OCI-LY7 (cell line): ENCODE results near the gene SIGLEC7. TPM values are rescaled to one million over a fixed set of nuclear protein-coding genes. Genes with fewer than 3 reads are reported as not detected.

Source experiments
- BruUV-seq: library from RNA; stranded (reverse); fragments of 400-500 nt; replicated peaks from 2 replicates; lab custom pipeline; 2021; lab: Mats Ljungman, UMichigan
- CTCF ChIA-PET: fragments of 300-600 bp; sonication (Branson Sonifier 250); formaldehyde crosslinking; loops from one replicate; lab custom pipeline; 2022; ENCODE audit warnings: antibody characterized with exemption; ENCODE audit not compliant: unreplicated experiment; lab: Charles Lee
- POLR2A ChIA-PET: fragments of 300-600 bp; sonication (Branson Sonifier 250); formaldehyde crosslinking; loops from one replicate; lab custom pipeline; 2022; ENCODE audit warnings: antibody characterized with exemption; lab: Charles Lee
- DNase-seq: peaks from one replicate; pipeline ENCODE4 v3.0.0-alpha.2; 2015; ENCODE audit warnings: low spot score
- H2AFZ ChIP-seq: fragments of 200-600 bp; sonication (generic), shearing (Covaris generic); 2 replicates; pipeline ENCODE4 v1.6.1; 2014; ENCODE audit warnings: mild to moderate bottlenecking, antibody characterized with exemption, low read length, moderate library complexity
- H3K27ac ChIP-seq: fragments of 200-600 bp; sonication (generic); 2 replicates; pipeline ENCODE4 v1.5.1; 2014; ENCODE audit warnings: mixed run types, low read depth, mild to moderate bottlenecking, moderate library complexity, low read length, inconsistent platforms; ENCODE audit not compliant: poor library complexity, severe bottlenecking
- H3K36me3 ChIP-seq: fragments of 200-600 bp; sonication (generic); 2 replicates; pipeline ENCODE4 v1.6.1; 2014; ENCODE audit warnings: mild to moderate bottlenecking, antibody characterized with exemption, low read length, moderate library complexity, mixed read lengths; ENCODE audit not compliant: insufficient read depth
- H3K4me1 ChIP-seq: fragments of 200-600 bp; sonication (generic); 2 replicates; pipeline ENCODE4 v1.5.1; 2014; ENCODE audit warnings: mild to moderate bottlenecking, low read length; ENCODE audit not compliant: insufficient read depth, poor library complexity, severe bottlenecking
- H3K4me2 ChIP-seq: fragments of 200-600 bp; sonication (generic); 2 replicates; pipeline ENCODE4 v1.6.1; 2014; ENCODE audit warnings: mild to moderate bottlenecking, low read length
- H3K4me3 ChIP-seq: fragments of 200-600 bp; sonication (generic); 2 replicates; pipeline ENCODE4 v1.5.1; 2014; ENCODE audit warnings: mild to moderate bottlenecking, low read depth, low read length; ENCODE audit not compliant: poor library complexity, severe bottlenecking
- H3K79me2 ChIP-seq: fragments of 200-600 bp; sonication (generic); 2 replicates; pipeline ENCODE4 v1.6.1; 2016; ENCODE audit warnings: low read depth, mild to moderate bottlenecking, low read length, moderate library complexity, mixed read lengths; ENCODE audit not compliant: insufficient read depth
- H3K9me2 ChIP-seq: fragments of 200-600 bp; sonication (generic); 2 replicates; pipeline ENCODE4 v1.6.1; 2016; ENCODE audit warnings: mild to moderate bottlenecking, low read length, mixed read lengths; ENCODE audit not compliant: insufficient read depth
- H3K9me3 ChIP-seq: fragments of 200-600 bp; sonication (generic); 2 replicates; pipeline ENCODE4 v1.6.1; 2014; ENCODE audit warnings: mild to moderate bottlenecking, mixed run types, low read length, mixed read lengths
- H4K20me1 ChIP-seq: fragments of 200-600 bp; sonication (generic); 2 replicates; pipeline ENCODE4 v1.6.1; 2014; ENCODE audit warnings: mild to moderate bottlenecking, antibody characterized with exemption, low read length, moderate library complexity, mixed read lengths; ENCODE audit not compliant: insufficient read depth
- CTCF ChIP-seq: fragments of 200-600 bp; sonication (generic); conservative IDR thresholded peaks from 2 replicates; pipeline ENCODE4 v1.5.1; 2014; ENCODE audit warnings: mild to moderate bottlenecking, antibody characterized with exemption, low read length, moderate library complexity, mixed read lengths
- EZH2phosphoT487 ChIP-seq: fragments of 200-600 bp; sonication (generic); IDR thresholded peaks from 2 replicates; pipeline ENCODE4 v1.6.1; 2018; ENCODE audit warnings: low read depth, borderline replicate concordance, mild to moderate bottlenecking, mixed run types, antibody characterized with exemption, low read length, moderate library complexity, mixed read lengths
- intact Hi-C: fragments of 100-400 bp; cut with micrococcal nuclease; formaldehyde crosslinking; loops from one replicate; pipeline ENCODE4 v1.10.0; 2022; ENCODE audit not compliant: unreplicated experiment
- total RNA-seq, 2 experiments: library from RNA; depleted of rRNA in 1 of 2; stranded (reverse); fragments of >200 nt in 1 of 2; shearing (Covaris generic) in 1 of 2; gene quantifications; 2 replicates each; pipeline ENCODE4 v1.2.3, GENCODE V29; 2014 to 2022

Gene SIGLEC7
- total RNA-seq, 2 experiments from 2014 or later = not detected

- H3K9me2 ChIP-seq = no peaks in the 10 kb centered on the region
- H3K79me2 ChIP-seq = no peaks in the 10 kb centered on the region
- no peak overlapping the region for H3K4me3 ChIP-seq
- POLR2A ChIA-PET = no interaction called here
- CTCF ChIA-PET = no interaction called here
- no peaks in the 10 kb centered on the region for H4K20me1 ChIP-seq
- no peaks in the 10 kb centered on the region for H3K4me1 ChIP-seq
- no peak for DNase-seq
- H3K4me2 ChIP-seq = no peak overlapping the region
- no peak overlapping the region for H3K27ac ChIP-seq
- no peak for TF ChIP-seq EZH2phosphoT487
- no peak for TF ChIP-seq CTCF
- no TSS peak for BruUV-seq
- H3K36me3 ChIP-seq = no peaks in the 10 kb centered on the region
- no peaks in the 10 kb centered on the region for H3K9me3 ChIP-seq
- intact Hi-C loops = no loop called here
- no peak overlapping the region for H2AFZ ChIP-seq
Measured at GRCh38 chr19:51161867-51162496, 19.9 kb downstream of the SIGLEC7 start.

- ChIA-PET CTCF (no interaction called here), POLR2A (no interaction called here)
- H3K79me2 ChIP-seq = no peaks in the 10 kb centered on the region
- no peaks in the 10 kb centered on the region for H3K36me3 ChIP-seq
- intact Hi-C loops = no loop called here
- H3K4me1 ChIP-seq = no peaks in the 10 kb centered on the region
- no peaks in the 10 kb centered on the region for H4K20me1 ChIP-seq
- no peak for DNase-seq
- H3K27ac ChIP-seq = no peak overlapping the region
- TF ChIP-seq CTCF (no peak), EZH2phosphoT487 (no peak)
- H3K9me2 ChIP-seq = no peaks in the 10 kb centered on the region
- H3K4me3 ChIP-seq = no peak overlapping the region
- no peaks in the 10 kb centered on the region for H3K9me3 ChIP-seq
- no peak overlapping the region for H2AFZ ChIP-seq
- H3K4me2 ChIP-seq = no peak overlapping the region
- no TSS peak for BruUV-seq
Measured at GRCh38 chr19:51163257-51163656, 21.2 kb downstream of the SIGLEC7 start.

- no peak for DNase-seq
- Histone ChIP-seq H3K9me3 (no peaks in the 10 kb centered on the region), H3K4me3 (no peak overlapping the region), H2AFZ (no peak overlapping the region), H3K4me1 (no peaks in the 10 kb centered on the region), H3K36me3 (no peaks in the 10 kb centered on the region), H3K27ac (no peak overlapping the region), H3K4me2 (no peak overlapping the region), H3K9me2 (no peaks in the 10 kb centered on the region), H4K20me1 (no peaks in the 10 kb centered on the region), H3K79me2 (no peaks in the 10 kb centered on the region)
- ChIA-PET POLR2A (no interaction called here), CTCF (no interaction called here)
- intact Hi-C loops = no loop called here
- BruUV-seq = no TSS peak
- TF ChIP-seq CTCF = no peak
- no peak for TF ChIP-seq EZH2phosphoT487
Measured at GRCh38 chr19:51164215-51164614, 22.1 kb downstream of the SIGLEC7 start.
